H1 (cell line): ENCODE results near the gene EXOC5.

ENCODE experiments used
- CTCF ChIP-seq, 3 experiments: IDR thresholded peaks; 1 replicate in 2 of 3; 2 replicates in 1 of 3; pipeline versions ENCODE4 v1.5.1 to v1.6.1; 2011; ENCODE audit warnings: low read length in 3 of 3, mild to moderate bottlenecking in 3 of 3, inconsistent platforms in 2 of 3, low read depth in 1 of 3, moderate library complexity in 1 of 3; ENCODE audit not compliant: insufficient read depth in 1 of 3; ENCODE audit errors: control extremely low read depth in 1 of 3
- GABPA ChIP-seq: IDR thresholded peaks from 2 replicates; pipeline ENCODE4 v1.6.1; 2011; ENCODE audit warnings: mild to moderate bottlenecking, low read length, moderate library complexity, borderline replicate concordance; ENCODE audit not compliant: insufficient read depth
- POLR2A ChIP-seq, 2 experiments: IDR thresholded peaks; 1 replicate in 1 of 2; 2 replicates in 1 of 2; pipeline ENCODE4 v1.6.1; 2011; ENCODE audit warnings: low read depth in 2 of 2, low read length in 2 of 2, mild to moderate bottlenecking in 2 of 2; ENCODE audit errors: control extremely low read depth in 1 of 2
- RFX5 ChIP-seq: IDR thresholded peaks from 2 replicates; pipeline ENCODE4 v1.6.1; 2011; ENCODE audit warnings: low read depth, low read length, improper control_type of control experiment, borderline replicate concordance
- SIRT6 ChIP-seq: IDR thresholded peaks from one replicate; pipeline ENCODE4 v1.7.1; 2012; ENCODE audit warnings: low read length, inconsistent platforms
- TBP ChIP-seq: IDR thresholded peaks from 2 replicates; pipeline ENCODE4 v1.6.1; 2011; ENCODE audit warnings: low read depth, low read length, improper control_type of control experiment
- TEAD4 ChIP-seq: IDR thresholded peaks from 2 replicates; pipeline ENCODE4 v1.6.1; 2012; ENCODE audit warnings: low read depth, low read length, inconsistent platforms, mixed read lengths
- YY1 ChIP-seq: IDR thresholded peaks from 2 replicates; pipeline ENCODE4 v1.6.1; 2011; ENCODE audit warnings: low read depth, mild to moderate bottlenecking, low read length

GRCh38 chr14:57212919-57213318, 55.8 kb downstream of the EXOC5 start:
- no peak for TF ChIP-seq CTCF (IDR thresholded peaks at IDR 0.05; ENCODE audit: control extremely low read depth in 1 of 3, insufficient read depth in 1 of 3, low read depth in 1 of 3, low read length in 3 of 3)
- TF ChIP-seq GABPA, result no peak
- no peak for TF ChIP-seq TBP
- no peak for TF ChIP-seq TEAD4
- TF ChIP-seq RFX5, result no peak
- no peak for TF ChIP-seq POLR2A (IDR thresholded peaks at IDR 0.05; ENCODE audit: control extremely low read depth in 1 of 2, low read depth in 2 of 2, low read length in 2 of 2)
- no peak for TF ChIP-seq YY1
- no peak for TF ChIP-seq SIRT6
